Parathyroid adenoma (tissue), 2 donors: Measurements from ENCODE around the gene NFIX.

ENCODE experiments used
- H2AFZ ChIP-seq: fragments of 300-600 bp; sonication (generic); one replicate; pipeline ENCODE4 v1.7.0; 2017; ENCODE audit warnings: antibody characterized with exemption, mild to moderate bottlenecking
- H3K27ac ChIP-seq: fragments of 300-600 bp; sonication (generic); one replicate; pipeline ENCODE4 v1.7.0; 2017
- H3K27me3 ChIP-seq: fragments of 300-600 bp; sonication (generic); one replicate; pipeline ENCODE4 v1.7.0; 2017; ENCODE audit warnings: low read length; ENCODE audit not compliant: control insufficient read depth, insufficient read depth
- H3K36me3 ChIP-seq: fragments of 300-600 bp; sonication (generic); one replicate; pipeline ENCODE4 v1.7.0; 2017; ENCODE audit warnings: low read length; ENCODE audit not compliant: control insufficient read depth, insufficient read depth
- H3K4me1 ChIP-seq: fragments of 300-600 bp; sonication (generic); one replicate; pipeline ENCODE4 v1.7.0; 2017; ENCODE audit warnings: control low read depth
- H3K4me2 ChIP-seq: fragments of 300-600 bp; sonication (generic); one replicate; pipeline ENCODE4 v1.7.0; 2017; ENCODE audit warnings: low read length
- H3K4me3 ChIP-seq: fragments of 300-600 bp; sonication (generic); one replicate; pipeline ENCODE4 v1.7.0; 2017; ENCODE audit warnings: low read depth, low read length
- H3K79me2 ChIP-seq: fragments of 300-600 bp; sonication (generic); one replicate; pipeline ENCODE4 v1.7.0; 2017; ENCODE audit warnings: control low read depth
- H3K9ac ChIP-seq: fragments of 300-600 bp; sonication (generic); one replicate; pipeline ENCODE4 v1.7.0; 2017; ENCODE audit warnings: mild to moderate bottlenecking
- H3K9me3 ChIP-seq: fragments of 300-600 bp; sonication (generic); one replicate; pipeline ENCODE4 v1.7.0; 2017; ENCODE audit warnings: low read length; ENCODE audit not compliant: control insufficient read depth
- TF ChIP-seq, protein P1 (sequence below): fragments of 300-600 bp; sonication (generic); IDR thresholded peaks from one replicate; pipeline ENCODE4 v1.7.0; 2017; ENCODE audit warnings: antibody characterized with exemption, mild to moderate bottlenecking
- donor health status: primary hyperparathyroidism.

NFIX gene

DNA sequence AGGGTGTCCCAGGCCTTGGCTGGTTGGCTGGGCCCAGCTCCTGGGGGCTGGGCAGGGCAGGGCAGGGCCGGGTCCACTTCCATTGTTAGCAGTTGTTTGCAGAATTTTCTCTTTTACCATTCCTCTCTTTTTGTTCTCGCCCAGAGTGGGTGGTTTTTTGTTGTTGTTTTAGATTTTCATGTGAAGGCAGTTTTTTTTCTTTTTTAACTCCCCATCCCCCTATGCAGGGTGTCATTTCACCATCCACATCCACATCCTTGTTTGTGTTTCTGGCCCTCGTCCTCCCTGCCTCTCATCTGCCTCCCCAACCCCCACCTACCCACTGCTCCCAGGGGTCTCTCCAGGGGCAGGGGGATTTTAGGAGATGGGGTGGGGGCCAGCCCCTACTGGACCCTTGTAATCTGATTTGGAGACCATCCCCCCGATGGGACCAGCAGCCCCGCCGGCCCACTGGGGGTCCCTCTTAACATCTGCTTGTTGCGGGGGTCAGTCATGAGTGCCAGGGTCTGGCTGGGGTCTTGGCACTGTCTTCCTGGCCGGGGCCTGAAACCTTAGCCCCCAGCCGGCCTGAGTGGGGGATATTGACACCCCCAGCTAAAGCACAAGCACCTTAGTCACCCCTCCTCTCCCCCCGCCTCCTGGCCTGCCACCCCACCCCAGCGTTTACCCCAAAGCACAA, 144.5 kb downstream of the NFIX start:
- H3K4me3 ChIP-seq, result no peak overlapping the region
- H3K27ac ChIP-seq, result no peak overlapping the region
- peaks cover 8% of the 10 kb centered on the region for H3K79me2 ChIP-seq

DNA sequence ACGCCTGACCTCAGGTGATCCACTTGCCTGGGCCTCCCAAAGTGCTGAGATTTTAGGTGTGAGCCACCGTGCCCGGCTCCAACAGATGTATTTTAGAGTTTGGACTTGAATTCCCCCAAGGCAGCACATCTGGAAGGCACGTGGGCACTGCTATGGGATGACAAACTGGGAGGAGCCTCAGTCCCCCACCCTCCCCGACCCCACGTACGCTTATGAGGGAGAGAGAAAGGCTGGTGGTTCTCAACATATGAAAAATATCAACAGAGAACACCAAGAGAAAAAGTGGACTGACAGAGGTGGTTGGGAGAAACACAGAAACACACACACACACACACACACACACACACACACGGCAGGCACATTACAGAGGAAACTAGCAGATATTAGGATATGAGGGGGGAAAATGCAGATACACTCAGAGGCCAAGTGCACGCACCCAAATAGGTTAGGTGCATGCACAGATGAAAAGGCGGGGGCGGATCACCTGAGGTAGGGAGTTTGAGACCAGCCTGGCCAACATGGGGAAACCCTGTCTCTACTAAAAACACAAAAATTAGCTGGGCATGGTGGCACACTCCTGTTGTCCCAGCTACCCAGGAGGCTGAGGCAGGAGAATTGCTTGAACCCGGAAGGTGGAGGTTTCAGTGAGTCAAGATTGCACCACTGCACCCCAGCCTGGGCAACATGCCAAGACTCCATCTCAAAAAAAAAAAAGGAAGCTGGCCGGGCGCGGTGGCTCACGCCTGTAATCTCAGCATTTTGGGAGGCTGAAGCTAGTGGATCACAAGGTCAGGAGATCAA, 151.7 kb downstream of the NFIX start:
- Histone ChIP-seq H2AFZ (no peak overlapping the region), H3K9me3 (no peaks in the 10 kb centered on the region), H3K4me1 (no peaks in the 10 kb centered on the region), H3K36me3 (no peaks in the 10 kb centered on the region), H3K9ac (no peak overlapping the region), H3K79me2 (peaks cover 5% of the 10 kb centered on the region), H3K4me3 (no peak overlapping the region), H3K27me3 (no peaks in the 10 kb centered on the region), H3K4me2 (no peak overlapping the region), H3K27ac (no peak overlapping the region)
- TF ChIP-seq, protein P1, sequence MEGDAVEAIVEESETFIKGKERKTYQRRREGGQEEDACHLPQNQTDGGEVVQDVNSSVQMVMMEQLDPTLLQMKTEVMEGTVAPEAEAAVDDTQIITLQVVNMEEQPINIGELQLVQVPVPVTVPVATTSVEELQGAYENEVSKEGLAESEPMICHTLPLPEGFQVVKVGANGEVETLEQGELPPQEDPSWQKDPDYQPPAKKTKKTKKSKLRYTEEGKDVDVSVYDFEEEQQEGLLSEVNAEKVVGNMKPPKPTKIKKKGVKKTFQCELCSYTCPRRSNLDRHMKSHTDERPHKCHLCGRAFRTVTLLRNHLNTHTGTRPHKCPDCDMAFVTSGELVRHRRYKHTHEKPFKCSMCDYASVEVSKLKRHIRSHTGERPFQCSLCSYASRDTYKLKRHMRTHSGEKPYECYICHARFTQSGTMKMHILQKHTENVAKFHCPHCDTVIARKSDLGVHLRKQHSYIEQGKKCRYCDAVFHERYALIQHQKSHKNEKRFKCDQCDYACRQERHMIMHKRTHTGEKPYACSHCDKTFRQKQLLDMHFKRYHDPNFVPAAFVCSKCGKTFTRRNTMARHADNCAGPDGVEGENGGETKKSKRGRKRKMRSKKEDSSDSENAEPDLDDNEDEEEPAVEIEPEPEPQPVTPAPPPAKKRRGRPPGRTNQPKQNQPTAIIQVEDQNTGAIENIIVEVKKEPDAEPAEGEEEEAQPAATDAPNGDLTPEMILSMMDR, result no peak

More for the DNA sequence above, 144.5 kb downstream of the NFIX start:
- Histone ChIP-seq H3K27me3 (no peaks in the 10 kb centered on the region), H3K4me2 (no peak overlapping the region), H3K9ac (no peak overlapping the region), H3K9me3 (no peaks in the 10 kb centered on the region), H2AFZ (no peak overlapping the region), H3K4me1 (no peaks in the 10 kb centered on the region), H3K36me3 (no peaks in the 10 kb centered on the region)
- TF ChIP-seq, protein P1, result no peak
